ENCODE measurements around the gene TNFSF13. TPM values are rescaled to one million over a fixed set of nuclear protein-coding genes. Genes with fewer than 3 reads are reported as not detected.

TNFSF13 gene
- total and polyA plus RNA-seq, 7 donors: 15.6 to 108 (median 21.0) TPM

DNA sequence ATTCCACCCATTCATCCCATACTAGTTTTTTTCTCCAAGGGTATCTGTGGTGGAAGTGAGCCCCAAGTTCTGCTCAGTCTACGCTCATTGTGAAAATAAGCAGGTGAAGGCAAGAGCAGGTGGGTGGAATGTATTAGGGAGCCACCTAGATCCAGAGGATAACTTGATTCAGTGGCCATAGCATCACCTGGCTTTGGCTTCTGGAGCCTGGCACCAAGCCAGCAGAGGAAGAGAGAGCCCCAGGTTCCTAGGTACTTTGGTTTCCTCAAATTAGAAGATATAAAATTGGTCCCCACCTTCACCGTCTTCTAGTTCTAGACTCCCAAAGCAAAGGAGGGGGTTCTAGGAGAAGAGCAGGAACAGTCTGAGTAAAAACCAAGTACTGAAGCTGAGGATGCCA, 52.1 kb downstream of the TNFSF13 start:
- DNase-seq: no peak
- no peaks in the 10 kb centered on the region for H3K27me3 ChIP-seq
- intact Hi-C loops (cut with DNase I): loop anchor here (5.0 kb wide), 1 partner anchor 472 kb away; no protein-coding TSS in a partner anchor
- peaks cover 0 to 51% (median 42%) of the 10 kb centered on the region in 4 donors for H3K4me1 ChIP-seq
- TF ChIP-seq POLR2AphosphoS5 (IDR thresholded peaks at IDR 0.05) (no peak), POLR2A (IDR thresholded peaks at IDR 0.05) (no peak), EP300 (IDR thresholded peaks at IDR 0.05) (no peak)
- TF ChIP-seq, protein P1, sequence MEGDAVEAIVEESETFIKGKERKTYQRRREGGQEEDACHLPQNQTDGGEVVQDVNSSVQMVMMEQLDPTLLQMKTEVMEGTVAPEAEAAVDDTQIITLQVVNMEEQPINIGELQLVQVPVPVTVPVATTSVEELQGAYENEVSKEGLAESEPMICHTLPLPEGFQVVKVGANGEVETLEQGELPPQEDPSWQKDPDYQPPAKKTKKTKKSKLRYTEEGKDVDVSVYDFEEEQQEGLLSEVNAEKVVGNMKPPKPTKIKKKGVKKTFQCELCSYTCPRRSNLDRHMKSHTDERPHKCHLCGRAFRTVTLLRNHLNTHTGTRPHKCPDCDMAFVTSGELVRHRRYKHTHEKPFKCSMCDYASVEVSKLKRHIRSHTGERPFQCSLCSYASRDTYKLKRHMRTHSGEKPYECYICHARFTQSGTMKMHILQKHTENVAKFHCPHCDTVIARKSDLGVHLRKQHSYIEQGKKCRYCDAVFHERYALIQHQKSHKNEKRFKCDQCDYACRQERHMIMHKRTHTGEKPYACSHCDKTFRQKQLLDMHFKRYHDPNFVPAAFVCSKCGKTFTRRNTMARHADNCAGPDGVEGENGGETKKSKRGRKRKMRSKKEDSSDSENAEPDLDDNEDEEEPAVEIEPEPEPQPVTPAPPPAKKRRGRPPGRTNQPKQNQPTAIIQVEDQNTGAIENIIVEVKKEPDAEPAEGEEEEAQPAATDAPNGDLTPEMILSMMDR (IDR thresholded peaks at IDR 0.05): no peak
- WGBS, 2 donors: 97% methylated on average over 2 of the region's 2 CpGs
- no peaks in the 10 kb centered on the region for H3K9me3 ChIP-seq
- peaks cover 0 to 12% (median 1%) of the 10 kb centered on the region in 4 donors for H3K36me3 ChIP-seq
- no peak overlapping the region for H3K27ac ChIP-seq
- no peak overlapping the region for H3K4me3 ChIP-seq

Small RNA genes within 50 kb of the gene (small RNA-seq; reads per million reads assigned to genes)
- gene CD68: 0 reads per million in 3 donors
- 0 reads per million in 3 donors for gene RF00019
- gene SNORA48: 0 reads per million in 3 donors
- gene SNORD10: 0 reads per million in 3 donors

Other genes starting within 250 kb of the TNFSF13 start
Only the 30 nearest of the 31 such genes appear.
- 10 to 100 TPM; 14.3 to 29.6 (median 17.6) TPM for gene NEURL4, start 229.4 kb upstream of the TNFSF13 start, total RNA-seq
- gene NEURL4, start 229.4 kb upstream of the TNFSF13 start, polyA plus RNA-seq: 10 to 100 TPM in 1 of 3 donors, 1 to 10 TPM in 2; 6.0 to 31.6 (median 6.0) TPM
- gene ACAP1, start 222.2 kb upstream of the TNFSF13 start, total RNA-seq: 1 to 10 TPM; 1.1 to 3.9 (median 2.9) TPM
- gene ACAP1, start 222.2 kb upstream of the TNFSF13 start, polyA plus RNA-seq: 10 to 100 TPM in 1 of 3 donors, 1 to 10 TPM in 2; 1.2 to 55.8 (median 1.4) TPM
- 1 to 10 TPM; 4.4 to 6.4 (median 5.5) TPM for gene KCTD11, start 206.6 kb upstream of the TNFSF13 start, total RNA-seq
- 10 to 100 TPM in 1 of 3 donors, 1 to 10 TPM in 2; 6.2 to 11.7 (median 9.0) TPM for gene KCTD11, start 206.6 kb upstream of the TNFSF13 start, polyA plus RNA-seq
- gene TMEM95, start 203.6 kb upstream of the TNFSF13 start, total RNA-seq: not detected
- not detected for gene TMEM95, start 203.6 kb upstream of the TNFSF13 start, polyA plus RNA-seq
- 1 to 10 TPM; 2.1 to 5.4 (median 3.4) TPM for gene TNK1, start 177.7 kb upstream of the TNFSF13 start, total RNA-seq
- gene TNK1, start 177.7 kb upstream of the TNFSF13 start, polyA plus RNA-seq: 10 to 100 TPM in 2 of 3 donors, 1 to 10 TPM in 1; 8.4 to 14.6 (median 10.4) TPM
- gene PLSCR3, start 164.2 kb upstream of the TNFSF13 start, total RNA-seq: 10 to 100 TPM; 10.4 to 18.3 (median 14.2) TPM
- 10 to 100 TPM; 11.6 to 27.2 (median 18.0) TPM for gene PLSCR3, start 164.2 kb upstream of the TNFSF13 start, polyA plus RNA-seq
- gene TMEM256, start 154.7 kb upstream of the TNFSF13 start, total RNA-seq: 100 to 1,000 TPM in 2 of 4 donors, 10 to 100 TPM in 2; 19.0 to 152 (median 99.7) TPM
- 100 to 1,000 TPM; 150 to 357 (median 235) TPM for gene TMEM256, start 154.7 kb upstream of the TNFSF13 start, polyA plus RNA-seq
- 10 to 100 TPM in 2 of 4 donors, 1 to 10 TPM in 2; 6.8 to 18.8 (median 10.4) TPM for gene NLGN2, start 150.9 kb upstream of the TNFSF13 start, total RNA-seq
- 1 to 10 TPM in 1 of 3 donors, under 1 TPM in 2; 0.60 to 8.9 (median 0.69) TPM for gene NLGN2, start 150.9 kb upstream of the TNFSF13 start, polyA plus RNA-seq
- not detected for gene SPEM1, start 138.4 kb upstream of the TNFSF13 start, total RNA-seq
- not detected for gene SPEM1, start 138.4 kb upstream of the TNFSF13 start, polyA plus RNA-seq
- gene SPEM2, start 133.1 kb upstream of the TNFSF13 start, total RNA-seq: not detected
- gene SPEM2, start 133.1 kb upstream of the TNFSF13 start, polyA plus RNA-seq: not detected
- not detected for gene SPEM3, start 129.9 kb upstream of the TNFSF13 start, total RNA-seq
- not detected for gene SPEM3, start 129.9 kb upstream of the TNFSF13 start, polyA plus RNA-seq
- gene TMEM102, start 123.3 kb upstream of the TNFSF13 start, total RNA-seq: 1 to 10 TPM; 1.2 to 2.5 (median 1.6) TPM
- 10 to 100 TPM in 1 of 3 donors, 1 to 10 TPM in 2; 6.6 to 14.5 (median 8.1) TPM for gene TMEM102, start 123.3 kb upstream of the TNFSF13 start, polyA plus RNA-seq
- under 1 TPM in 1 of 4 donors, not detected in 3; 0.36 TPM for gene FGF11, start 119.2 kb upstream of the TNFSF13 start, total RNA-seq
- 1 to 10 TPM in 1 of 3 donors, under 1 TPM in 1, not detected in 1; 0.69 to 2.8 TPM for gene FGF11, start 119.2 kb upstream of the TNFSF13 start, polyA plus RNA-seq
- gene CHRNB1, start 113.7 kb upstream of the TNFSF13 start, total RNA-seq: 1 to 10 TPM; 4.2 to 8.1 (median 6.5) TPM
- 10 to 100 TPM in 2 of 3 donors, 1 to 10 TPM in 1; 7.2 to 13.2 (median 11.2) TPM for gene CHRNB1, start 113.7 kb upstream of the TNFSF13 start, polyA plus RNA-seq
- 10 to 100 TPM; 42.5 to 56.5 (median 45.3) TPM for gene ZBTB4, start 79.1 kb upstream of the TNFSF13 start, total RNA-seq
- 10 to 100 TPM in 2 of 3 donors, 1 to 10 TPM in 1; 5.5 to 19.6 (median 12.0) TPM for gene ZBTB4, start 79.1 kb upstream of the TNFSF13 start, polyA plus RNA-seq
- not detected for gene SLC35G6, start 77.3 kb upstream of the TNFSF13 start, total RNA-seq
- gene SLC35G6, start 77.3 kb upstream of the TNFSF13 start, polyA plus RNA-seq: not detected
- 10 to 100 TPM; 30.1 to 43.2 (median 36.5) TPM for gene POLR2A, start 74.4 kb upstream of the TNFSF13 start, total RNA-seq
- gene POLR2A, start 74.4 kb upstream of the TNFSF13 start, polyA plus RNA-seq: 10 to 100 TPM in 2 of 3 donors, 1 to 10 TPM in 1; 7.2 to 51.1 (median 11.3) TPM
- gene TNFSF12, start 9.7 kb upstream of the TNFSF13 start, total RNA-seq: 100 to 1,000 TPM in 2 of 4 donors, 10 to 100 TPM in 2; 60.1 to 122 (median 91.8) TPM
- gene TNFSF12, start 9.7 kb upstream of the TNFSF13 start, polyA plus RNA-seq: 10 to 100 TPM; 18.0 to 45.0 (median 26.1) TPM
- 10 to 100 TPM; 73.5 to 91.1 (median 81.1) TPM for gene SENP3, start 3.2 kb downstream of the TNFSF13 start, total RNA-seq
- gene SENP3, start 3.2 kb downstream of the TNFSF13 start, polyA plus RNA-seq: 10 to 100 TPM; 28.2 to 55.4 (median 35.6) TPM
- 10 to 100 TPM; 24.6 to 56.4 (median 37.0) TPM for gene CD68, start 20.9 kb downstream of the TNFSF13 start, total RNA-seq
- gene CD68, start 20.9 kb downstream of the TNFSF13 start, polyA plus RNA-seq: 100 to 1,000 TPM in 2 of 3 donors, 10 to 100 TPM in 1; 58.3 to 161 (median 118) TPM
- 10 to 100 TPM; 38.5 to 67.1 (median 50.8) TPM for gene MPDU1, start 25.1 kb downstream of the TNFSF13 start, total RNA-seq
- gene MPDU1, start 25.1 kb downstream of the TNFSF13 start, polyA plus RNA-seq: 100 to 1,000 TPM in 1 of 3 donors, 10 to 100 TPM in 2; 38.4 to 121 (median 45.3) TPM
- gene SOX15, start 31.3 kb downstream of the TNFSF13 start, total RNA-seq: 10 to 100 TPM in 2 of 4 donors, 1 to 10 TPM in 2; 2.5 to 15.3 (median 10.5) TPM
- 1 to 10 TPM in 2 of 3 donors, not detected in 1; 1.2 TPM for gene SOX15, start 31.3 kb downstream of the TNFSF13 start, polyA plus RNA-seq
- gene FXR2, start 56.1 kb downstream of the TNFSF13 start, total RNA-seq: 10 to 100 TPM; 33.8 to 35.5 (median 34.6) TPM
- gene FXR2, start 56.1 kb downstream of the TNFSF13 start, polyA plus RNA-seq: 10 to 100 TPM; 21.3 to 27.4 (median 21.6) TPM
- 100 to 1,000 TPM in 2 of 4 donors, 10 to 100 TPM in 2; 72.9 to 116 (median 99.2) TPM for gene SAT2, start 69.1 kb downstream of the TNFSF13 start, total RNA-seq
- gene SAT2, start 69.1 kb downstream of the TNFSF13 start, polyA plus RNA-seq: 100 to 1,000 TPM in 2 of 3 donors, 10 to 100 TPM in 1; 96.9 to 115 (median 107) TPM
- gene SHBG, start 71.4 kb downstream of the TNFSF13 start, total RNA-seq: not detected
- 1 to 10 TPM in 1 of 3 donors, under 1 TPM in 1, not detected in 1; 0.34 to 1.2 TPM for gene SHBG, start 71.4 kb downstream of the TNFSF13 start, polyA plus RNA-seq
- gene ATP1B2, start 92.2 kb downstream of the TNFSF13 start, total RNA-seq: 1 to 10 TPM; 1.2 to 4.2 (median 1.5) TPM
- gene ATP1B2, start 92.2 kb downstream of the TNFSF13 start, polyA plus RNA-seq: 1 to 10 TPM in 1 of 3 donors, under 1 TPM in 1, not detected in 1; 0.60 to 1.2 TPM
- gene TP53, start 128.7 kb downstream of the TNFSF13 start, total RNA-seq: 10 to 100 TPM; 14.0 to 31.5 (median 15.9) TPM
- gene TP53, start 128.7 kb downstream of the TNFSF13 start, polyA plus RNA-seq: 10 to 100 TPM; 14.4 to 45.3 (median 16.2) TPM
- 10 to 100 TPM in 1 of 4 donors, 1 to 10 TPM in 3; 3.9 to 16.3 (median 4.8) TPM for gene WRAP53, start 129.7 kb downstream of the TNFSF13 start, total RNA-seq
- gene WRAP53, start 129.7 kb downstream of the TNFSF13 start, polyA plus RNA-seq: 10 to 100 TPM in 1 of 3 donors, 1 to 10 TPM in 2; 3.6 to 15.5 (median 7.6) TPM
- gene EFNB3, start 146.5 kb downstream of the TNFSF13 start, total RNA-seq: under 1 TPM; 0.28 to 0.71 (median 0.44) TPM
- 1 to 10 TPM in 1 of 3 donors, not detected in 2; 1.0 TPM for gene EFNB3, start 146.5 kb downstream of the TNFSF13 start, polyA plus RNA-seq
- gene DNAH2, start 159.0 kb downstream of the TNFSF13 start, total RNA-seq: under 1 TPM in 3 of 4 donors, not detected in 1; under 0.01 to 0.36 (median 0.28) TPM
- under 1 TPM in 1 of 3 donors, not detected in 2; 0.32 TPM for gene DNAH2, start 159.0 kb downstream of the TNFSF13 start, polyA plus RNA-seq

Data from sigmoid colon (tissue), 7 donors.